Esophagus squamous epithelium (tissue), 4 donors: ENCODE data around the gene PTPRG.

Experiments
- POLR2A ChIP-seq, 4 donors: fragments of 450-650 bp; IDR thresholded peaks; one replicate each; pipeline ENCODE4 v1.6.1; 2017; ENCODE audit warnings: antibody characterized with exemption in 4 of 4, mild to moderate bottlenecking in 4 of 4, moderate library complexity in 3 of 4
- TF ChIP-seq, protein P1 (sequence below), 6 experiments: fragments of 450-650 bp in 4 of 6; fragments of 200-600 bp in 2 of 6; sonication (generic) in 2 of 6; IDR thresholded peaks; one replicate each; pipeline ENCODE4 v1.5.1; 2016 to 2019; ENCODE audit warnings: antibody characterized with exemption in 6 of 6, mild to moderate bottlenecking in 4 of 6, moderate library complexity in 4 of 6

- TF ChIP-seq, protein P1, sequence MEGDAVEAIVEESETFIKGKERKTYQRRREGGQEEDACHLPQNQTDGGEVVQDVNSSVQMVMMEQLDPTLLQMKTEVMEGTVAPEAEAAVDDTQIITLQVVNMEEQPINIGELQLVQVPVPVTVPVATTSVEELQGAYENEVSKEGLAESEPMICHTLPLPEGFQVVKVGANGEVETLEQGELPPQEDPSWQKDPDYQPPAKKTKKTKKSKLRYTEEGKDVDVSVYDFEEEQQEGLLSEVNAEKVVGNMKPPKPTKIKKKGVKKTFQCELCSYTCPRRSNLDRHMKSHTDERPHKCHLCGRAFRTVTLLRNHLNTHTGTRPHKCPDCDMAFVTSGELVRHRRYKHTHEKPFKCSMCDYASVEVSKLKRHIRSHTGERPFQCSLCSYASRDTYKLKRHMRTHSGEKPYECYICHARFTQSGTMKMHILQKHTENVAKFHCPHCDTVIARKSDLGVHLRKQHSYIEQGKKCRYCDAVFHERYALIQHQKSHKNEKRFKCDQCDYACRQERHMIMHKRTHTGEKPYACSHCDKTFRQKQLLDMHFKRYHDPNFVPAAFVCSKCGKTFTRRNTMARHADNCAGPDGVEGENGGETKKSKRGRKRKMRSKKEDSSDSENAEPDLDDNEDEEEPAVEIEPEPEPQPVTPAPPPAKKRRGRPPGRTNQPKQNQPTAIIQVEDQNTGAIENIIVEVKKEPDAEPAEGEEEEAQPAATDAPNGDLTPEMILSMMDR (IDR thresholded peaks at IDR 0.05): no peak
- no peak for TF ChIP-seq POLR2A (IDR thresholded peaks at IDR 0.05)
Observed at GRCh38 chr3:62249855-62250543, 688.6 kb downstream of the PTPRG start.
